MM.1S (cell line): ENCODE results near the gene CD320.
"Not testable (repeated sequence)": the region's sequence is repeated elsewhere in the genome, so short reads cannot be mapped to it uniquely, and the experiment has no call there.

Experiments
- DNase-seq: peaks from one replicate; pipeline ENCODE4 v3.0.0-alpha.2; 2015
- H2AFZ ChIP-seq: fragments of 300-600 bp; sonication (generic); 2 replicates; pipeline ENCODE4 v1.6.0; 2016; ENCODE audit warnings: antibody characterized with exemption, low read length
- H3F3A ChIP-seq: fragments of 300-600 bp; sonication (generic); 2 replicates; pipeline ENCODE4 v1.6.1; 2016; ENCODE audit warnings: mild to moderate bottlenecking, antibody characterized with exemption, low read length, moderate library complexity, mixed read lengths; ENCODE audit not compliant: insufficient read depth
- H3K27ac ChIP-seq: fragments of 300-600 bp; sonication (generic); 2 replicates; pipeline ENCODE4 v1.5.1; 2016; ENCODE audit warnings: mild to moderate bottlenecking, low read length
- H3K27me3 ChIP-seq: fragments of 300-600 bp; sonication (generic); replicated peaks from 2 replicates; pipeline ENCODE4 v1.6.0; 2016; ENCODE audit warnings: low read length; ENCODE audit not compliant: insufficient read depth
- H3K36me3 ChIP-seq: fragments of 300-600 bp; sonication (generic); replicated peaks from 2 replicates; pipeline ENCODE4 v1.6.1; 2016; ENCODE audit warnings: mild to moderate bottlenecking, low read length, mixed read lengths; ENCODE audit not compliant: insufficient read depth
- H3K4me1 ChIP-seq: fragments of 300-600 bp; sonication (generic); 2 replicates; pipeline ENCODE4 v1.6.1; 2016; ENCODE audit warnings: low read length, mixed read lengths
- H3K4me2 ChIP-seq: fragments of 300-600 bp; sonication (generic); 2 replicates; pipeline ENCODE4 v1.6.0; 2016; ENCODE audit warnings: low read depth, low read length
- H3K4me3 ChIP-seq: fragments of 300-600 bp; sonication (generic); 2 replicates; pipeline ENCODE4 v1.5.1; 2016; ENCODE audit warnings: low read length, mixed read lengths
- H3K79me2 ChIP-seq: fragments of 300-600 bp; sonication (generic); 2 replicates; pipeline ENCODE4 v1.6.1; 2016; ENCODE audit warnings: mixed run types, low read length, mixed read lengths
- H3K9ac ChIP-seq: fragments of 300-600 bp; sonication (generic); 2 replicates; pipeline ENCODE4 v1.6.1; 2016; ENCODE audit warnings: low read length, mixed read lengths
- H3K9me2 ChIP-seq: fragments of 300-600 bp; sonication (generic); replicated peaks from 2 replicates; pipeline ENCODE4 v1.6.1; 2016; ENCODE audit warnings: mild to moderate bottlenecking, low read length, mixed read lengths; ENCODE audit not compliant: insufficient read depth
- H3K9me3 ChIP-seq: fragments of 300-600 bp; sonication (generic); replicated peaks from 2 replicates; pipeline ENCODE4 v1.6.1; 2016; ENCODE audit warnings: mild to moderate bottlenecking, low read length, mixed read lengths; ENCODE audit not compliant: insufficient read depth
- H4K20me1 ChIP-seq: fragments of 300-600 bp; sonication (generic); 2 replicates; pipeline ENCODE4 v1.6.1; 2016; ENCODE audit warnings: mild to moderate bottlenecking, low read length, moderate library complexity, mixed read lengths; ENCODE audit not compliant: insufficient read depth
- CTCF ChIP-seq: fragments of 300-600 bp; sonication (generic); IDR thresholded peaks from 2 replicates; pipeline ENCODE4 v1.5.1; 2016; ENCODE audit warnings: antibody characterized with exemption, low read length, mixed read lengths
- EZH2 ChIP-seq: fragments of 300-600 bp; sonication (generic); optimal IDR thresholded peaks from 2 replicates; pipeline ENCODE3; 2017; ENCODE audit warnings: low read depth, mild to moderate bottlenecking, antibody characterized with exemption, low read length, mixed read lengths
- EZH2phosphoT487 ChIP-seq: fragments of 300-600 bp; sonication (generic); IDR thresholded peaks from 2 replicates; pipeline ENCODE4 v1.6.1; 2018; ENCODE audit warnings: antibody characterized with exemption, low read length

Gene CD320

DNA sequence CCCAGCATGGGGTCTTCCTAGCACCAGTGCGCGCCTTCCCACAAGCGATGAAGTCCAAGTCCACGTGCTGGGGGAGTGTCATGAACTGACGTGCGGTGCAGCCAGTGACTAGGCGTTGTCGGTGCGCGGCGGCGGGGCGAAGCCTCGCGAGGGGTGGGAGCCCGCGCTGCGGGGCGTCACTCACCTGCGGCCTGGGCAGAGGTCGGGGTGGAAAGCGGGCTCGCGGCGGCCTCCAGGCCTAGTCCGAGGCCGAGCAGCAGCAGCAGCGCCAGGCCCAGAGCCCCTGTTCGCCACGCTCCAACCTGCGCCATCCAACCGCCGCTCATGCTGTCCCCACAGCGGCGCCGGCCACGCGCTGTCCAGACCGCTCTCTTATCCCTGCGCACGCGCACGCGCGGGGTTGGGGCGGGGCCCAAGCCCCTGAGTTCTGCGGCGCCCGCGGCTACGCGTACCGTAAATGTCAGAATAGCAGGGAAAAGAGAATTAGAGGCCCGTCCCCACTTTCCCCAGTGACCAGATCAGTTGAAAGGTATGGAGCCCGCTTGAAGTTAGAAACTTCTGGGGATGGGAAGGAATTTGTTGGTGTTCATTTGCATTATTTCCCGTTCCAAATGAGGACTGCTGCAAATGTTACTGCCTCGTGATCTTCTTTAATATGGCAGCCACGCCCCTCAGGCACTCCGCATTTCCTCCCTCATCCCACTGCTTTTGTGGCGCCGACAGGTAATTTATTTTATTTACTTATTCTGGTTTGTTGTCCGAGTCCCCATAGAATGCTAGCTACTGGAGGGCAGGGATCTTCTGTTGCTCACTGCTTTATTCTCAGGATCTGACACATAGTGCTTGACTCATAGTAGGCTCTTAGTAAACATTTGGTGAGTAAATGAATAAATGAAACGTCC lies at the start of gene CD320:
CD320 (minus strand) TSS at position 394 of the 902 bp plus-strand sequence; CDS start at position 326, 68 bp downstream.
- Histone ChIP-seq H3K4me3 (peak within 1 kb of the TSS; percentile 83), H3K4me2 (peak within 1 kb of the TSS; percentile 94), H3K4me1 (peaks cover 6% of the 10 kb centered on the region), H4K20me1 (no peaks in the 10 kb centered on the region), H3K79me2 (peaks cover 52% of the 10 kb centered on the region), H3K27ac (peak within 1 kb of the TSS; percentile 54; the same call in 1 of the 2 replicates), H3K9ac (peak within 1 kb of the TSS; percentile 85), H3K27me3 (no peaks in the 10 kb centered on the region), H3K9me3 (no peaks in the 10 kb centered on the region), H3F3A (peaks cover 3% of the 10 kb centered on the region; the same call in 1 of the 2 replicates), H3K36me3 (peaks cover 8% of the 10 kb centered on the region), H2AFZ (peak within 1 kb of the TSS; percentile 64), H3K9me2 (no peaks in the 10 kb centered on the region)
- peak; percentile 96 for DNase-seq
- TF ChIP-seq CTCF (no peak), EZH2phosphoT487 (no peak)

GRCh38 chr19:8357007-8357521 lies 48.9 kb upstream of the CD320 start:
- no peaks in the 10 kb centered on the region for H3F3A ChIP-seq
- no peaks in the 10 kb centered on the region for H3K79me2 ChIP-seq
- peaks cover 5% of the 10 kb centered on the region for H3K4me1 ChIP-seq
- H3K27ac ChIP-seq: no peak overlapping the region
- no peak overlapping the region for H3K9ac ChIP-seq
- no peaks in the 10 kb centered on the region for H3K36me3 ChIP-seq
- H3K27me3 ChIP-seq: peaks cover 19% of the 10 kb centered on the region
- H3K9me3 ChIP-seq: no peaks in the 10 kb centered on the region
- H3K4me2 ChIP-seq: no peak overlapping the region
- no peak overlapping the region for H2AFZ ChIP-seq
- H3K4me3 ChIP-seq: no peak overlapping the region
- no peaks in the 10 kb centered on the region for H4K20me1 ChIP-seq
- no peak for DNase-seq
- no peak for TF ChIP-seq CTCF
- no peak for TF ChIP-seq EZH2
- no peak for TF ChIP-seq EZH2phosphoT487
- H3K9me2 ChIP-seq: no peaks in the 10 kb centered on the region

- no peak overlapping the region for H3K4me2 ChIP-seq
- H2AFZ ChIP-seq: no peak overlapping the region
- H3K27ac ChIP-seq: no peak overlapping the region
- H4K20me1 ChIP-seq: no peaks in the 10 kb centered on the region
- no peaks in the 10 kb centered on the region for H3K4me1 ChIP-seq
- peaks cover 28% of the 10 kb centered on the region for H3K27me3 ChIP-seq
- TF ChIP-seq EZH2 (no peak), CTCF (no peak), EZH2phosphoT487 (no peak)
- H3K79me2 ChIP-seq: no peaks in the 10 kb centered on the region
- H3K36me3 ChIP-seq: no peaks in the 10 kb centered on the region
- no peak overlapping the region for H3K4me3 ChIP-seq
- H3K9me2 ChIP-seq: no peaks in the 10 kb centered on the region
- H3K9me3 ChIP-seq: no peaks in the 10 kb centered on the region
- H3K9ac ChIP-seq: no peak overlapping the region
- no peak for DNase-seq
- no peaks in the 10 kb centered on the region for H3F3A ChIP-seq
Observed at GRCh38 chr19:8355631-8356402, 47.7 kb upstream of the CD320 start.

DNA sequence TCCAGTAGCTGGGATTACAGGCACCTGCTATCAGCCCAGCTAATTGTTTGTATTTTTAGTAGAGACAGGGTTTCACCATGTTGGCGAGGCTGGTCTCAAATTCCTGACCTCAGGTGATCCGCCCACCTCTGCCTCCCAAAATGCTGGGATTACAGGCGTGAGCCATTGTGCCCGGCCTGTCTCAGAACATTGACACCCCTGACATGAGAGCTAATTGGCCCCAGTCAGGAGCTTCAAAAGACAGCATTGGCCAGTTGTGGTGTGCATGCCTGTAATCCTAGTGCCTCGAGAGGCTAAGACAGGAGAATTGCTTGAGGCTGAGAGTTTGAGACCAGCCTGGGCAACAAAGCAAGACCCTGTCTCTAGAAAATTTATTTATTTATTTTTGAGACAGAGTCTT lies 44.7 kb upstream of the CD320 start:
- not testable (repeated sequence) for H2AFZ ChIP-seq, H3K27ac ChIP-seq, H3K9ac ChIP-seq, H3K4me2 ChIP-seq, H3K36me3 ChIP-seq, DNase-seq, H4K20me1 ChIP-seq, H3K4me1 ChIP-seq, H3K9me3 ChIP-seq, H3K9me2 ChIP-seq, H3F3A ChIP-seq, H3K4me3 ChIP-seq, H3K79me2 ChIP-seq
- peaks cover 33% of the 10 kb centered on the region for H3K27me3 ChIP-seq
